NCI-H2029 (cell line): Measurements from ENCODE around the gene INPP5F.

Experiments used
- DNase-seq: peaks from one replicate; lab custom pipeline; 2025; lab: John Stamatoyannopoulos, UW

The INPP5F gene

DNA sequence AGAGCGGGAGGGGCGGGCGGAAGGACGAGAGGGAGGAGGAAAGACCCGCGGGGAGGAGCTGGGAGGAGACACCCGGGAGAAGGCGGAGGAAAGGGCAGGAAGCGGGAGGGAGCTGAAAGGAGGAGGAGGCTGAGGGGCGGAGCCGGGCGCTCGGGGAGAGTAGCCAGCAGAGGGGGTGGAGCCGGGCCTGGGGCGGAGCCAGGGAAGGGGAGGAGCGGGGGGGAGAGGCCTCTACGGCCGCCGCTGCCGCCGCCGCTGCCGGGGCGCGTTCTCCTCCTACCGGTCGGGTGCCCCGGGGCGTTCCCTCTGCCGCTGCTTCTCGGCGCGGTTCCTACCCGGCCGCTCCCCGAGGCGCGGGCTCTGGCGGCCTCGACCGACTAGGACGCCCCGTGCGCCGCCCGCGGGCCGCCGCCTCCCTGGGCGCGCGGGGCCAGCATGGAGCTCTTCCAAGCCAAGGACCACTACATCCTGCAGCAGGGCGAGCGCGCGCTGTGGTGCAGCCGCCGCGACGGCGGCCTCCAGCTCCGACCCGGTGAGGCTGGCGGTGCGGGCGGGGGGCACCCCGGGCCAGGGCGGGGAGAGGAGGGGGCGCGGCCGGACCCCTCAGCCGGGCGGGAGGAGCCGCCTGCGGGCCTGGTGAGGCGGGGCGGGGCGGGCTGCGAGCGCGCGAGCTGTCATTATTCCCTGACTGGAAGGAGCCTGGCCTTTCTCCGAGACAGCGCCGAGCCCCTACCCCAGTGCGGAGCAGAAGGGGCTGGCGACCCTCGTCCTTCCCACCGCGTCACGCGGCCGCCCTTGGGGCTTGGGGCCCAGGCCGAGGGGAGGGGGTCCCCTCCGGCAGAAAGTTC is at the start of gene INPP5F:
Gene INPP5F, plus strand, starts transcription at position 223 of the 848 bp plus-strand sequence. Its CDS starts 213 bp downstream, at position 436.
- DNase-seq, result peak; percentile 89

- DNase-seq, result no peak
Observed at GRCh38 chr10:119677126-119677525, 48.7 kb upstream of the INPP5F start.

GRCh38 chr10:119677904-119678755 is 47.7 kb upstream of the INPP5F start:
- no peak for DNase-seq

DNA sequence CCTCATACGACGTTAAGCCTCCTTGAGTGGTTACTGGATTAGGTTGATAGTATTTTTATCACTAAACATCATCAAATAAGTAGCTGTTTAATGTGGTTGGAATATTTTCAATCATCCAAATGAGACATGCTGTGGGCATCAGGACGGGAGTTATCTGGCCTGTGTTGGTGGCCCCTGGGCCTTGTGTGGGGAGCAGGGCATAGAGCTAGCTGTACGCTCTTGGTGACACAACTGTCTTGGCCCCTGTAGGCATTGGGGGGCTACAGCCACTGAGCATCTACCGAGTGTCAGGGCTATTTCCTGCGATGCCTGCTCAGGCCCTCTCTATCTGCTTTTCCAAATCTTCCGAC is 46.4 kb upstream of the INPP5F start:
- DNase-seq, result no peak

- DNase-seq, result no peak
Observed at GRCh38 chr10:119680050-119680449, 45.8 kb upstream of the INPP5F start.

DNA sequence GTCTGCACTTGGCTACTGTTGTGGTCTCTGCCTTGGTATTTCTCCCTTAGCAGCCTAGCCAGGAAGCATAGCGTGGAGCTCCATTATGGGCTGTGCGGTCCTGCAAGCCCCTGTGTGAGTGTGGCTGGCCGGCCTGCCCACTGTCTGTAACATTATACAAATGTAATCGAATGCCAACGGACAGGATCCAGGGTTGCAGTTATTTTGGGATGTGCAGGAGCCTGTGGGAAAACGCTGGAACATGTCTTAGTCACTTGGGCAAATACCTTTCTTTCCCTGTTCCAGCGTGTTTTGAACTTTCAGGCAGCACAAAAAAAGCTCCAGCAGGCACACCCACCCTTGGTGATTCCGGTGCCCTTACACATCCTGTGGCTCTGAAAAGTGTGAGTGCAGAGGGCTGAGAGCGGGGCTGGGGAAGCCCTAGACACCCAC is 45.2 kb upstream of the INPP5F start:
- DNase-seq, result no peak

- peak; percentile 36 for DNase-seq
Observed at GRCh38 chr10:119686465-119687191, 39.2 kb upstream of the INPP5F start.

- no peak for DNase-seq
Observed at GRCh38 chr10:119687192-119688032, 38.4 kb upstream of the INPP5F start.

GRCh38 chr10:119688033-119688508 is 37.8 kb upstream of the INPP5F start:
- DNase-seq, result no peak

DNA sequence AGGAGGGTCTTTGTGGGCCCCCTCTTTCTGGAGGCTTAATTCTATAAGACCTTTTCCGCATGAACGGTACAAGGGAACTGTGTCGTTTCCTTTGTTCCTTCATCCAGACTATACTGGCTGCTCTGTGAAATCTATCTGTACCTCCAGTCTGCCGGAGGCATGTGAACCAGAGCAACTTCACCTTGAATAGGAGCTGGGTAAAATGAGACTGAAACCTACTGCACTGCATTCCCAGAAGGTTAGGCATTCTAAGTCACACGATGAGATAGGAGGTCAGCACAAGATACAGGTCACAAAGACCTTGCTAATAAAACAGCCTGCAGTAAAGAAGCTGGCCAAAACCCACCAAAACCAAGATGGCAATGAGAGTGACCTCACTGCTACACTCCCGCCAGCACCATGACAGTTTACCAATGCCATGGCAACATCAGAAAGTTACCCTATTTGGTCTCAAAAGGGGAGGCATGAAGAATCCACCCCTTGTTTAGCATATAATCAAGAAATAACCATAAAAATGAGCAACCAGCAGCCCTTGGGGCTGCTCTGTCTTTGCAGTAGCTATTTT is 36.8 kb upstream of the INPP5F start:
- DNase-seq, result no peak

DNA sequence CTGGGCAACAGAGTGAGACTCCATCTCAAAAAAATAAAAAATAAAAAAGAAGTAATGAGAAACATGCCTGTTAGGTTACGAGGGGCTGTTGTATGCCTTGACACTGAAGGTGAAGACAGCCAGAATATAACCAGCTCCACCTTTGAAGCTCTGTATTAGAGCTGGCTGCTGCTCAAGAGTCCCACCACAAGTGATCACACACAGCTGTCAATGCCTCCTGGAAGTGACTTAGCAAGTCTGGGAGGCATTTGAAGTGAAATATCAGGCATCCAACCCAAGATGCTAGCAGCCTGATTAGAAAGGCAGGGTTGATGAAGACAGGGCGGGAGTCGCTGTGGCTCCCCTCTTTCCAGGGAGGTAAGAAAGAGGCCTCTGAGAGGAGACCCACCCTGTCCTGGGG is 34.1 kb upstream of the INPP5F start:
- no peak for DNase-seq

DNA sequence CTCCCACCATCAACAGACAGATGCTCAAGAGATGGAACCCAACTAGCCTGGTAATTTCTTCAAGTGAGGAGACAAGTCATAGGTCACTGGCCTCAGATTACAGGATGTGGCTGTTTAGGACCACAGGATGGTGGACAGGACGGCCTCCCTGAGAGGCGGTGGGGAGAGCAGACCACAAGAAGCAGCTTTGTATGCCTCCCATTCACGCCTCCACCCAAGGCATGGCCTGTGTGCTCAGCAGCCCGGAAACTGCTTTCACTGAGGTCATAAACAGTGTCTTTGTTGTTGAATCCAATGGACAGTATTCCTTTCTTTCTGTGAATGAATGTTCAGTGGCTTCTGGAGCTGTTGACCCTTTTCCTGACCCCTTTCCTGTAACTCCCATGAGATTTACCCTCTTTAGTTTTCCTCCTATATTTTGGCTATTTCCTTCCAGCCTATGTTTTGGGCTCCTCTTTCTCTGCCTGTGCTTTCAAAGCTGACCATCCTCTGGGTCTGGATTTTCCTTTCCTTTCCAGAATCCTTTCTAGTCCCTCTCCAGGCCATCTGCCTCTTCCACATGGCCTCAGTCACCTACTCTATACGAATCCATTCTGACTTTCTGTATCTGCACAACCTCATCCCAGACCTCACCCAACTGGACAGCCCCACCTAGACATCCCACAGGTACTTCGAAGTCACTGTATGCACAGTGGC is 32.4 kb upstream of the INPP5F start:
- no peak for DNase-seq

DNA sequence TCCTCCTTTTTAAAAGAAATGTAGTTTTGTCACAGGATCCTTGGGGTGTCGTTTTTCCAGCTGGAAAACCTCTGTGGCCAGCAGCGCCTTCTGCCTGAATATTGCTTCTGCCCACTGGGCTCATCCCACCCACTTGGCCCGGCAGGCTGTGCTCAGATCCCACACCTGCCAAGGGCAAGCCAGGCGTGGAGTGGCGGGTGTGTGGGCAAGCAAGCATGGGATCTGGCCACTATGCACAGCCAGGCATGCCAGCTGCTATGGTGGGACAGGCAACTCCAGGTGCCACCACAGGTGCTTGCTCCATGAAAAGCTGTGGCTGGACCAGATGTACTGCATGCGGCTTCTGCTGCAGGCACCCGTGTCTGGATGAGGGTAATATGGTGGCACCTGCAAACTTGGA is 31.2 kb upstream of the INPP5F start:
- no peak for DNase-seq

- no peak for DNase-seq
Observed at GRCh38 chr10:119700321-119700954, 25.4 kb upstream of the INPP5F start.

- no peak for DNase-seq
Observed at GRCh38 chr10:119701861-119702260, 24.0 kb upstream of the INPP5F start.

DNA sequence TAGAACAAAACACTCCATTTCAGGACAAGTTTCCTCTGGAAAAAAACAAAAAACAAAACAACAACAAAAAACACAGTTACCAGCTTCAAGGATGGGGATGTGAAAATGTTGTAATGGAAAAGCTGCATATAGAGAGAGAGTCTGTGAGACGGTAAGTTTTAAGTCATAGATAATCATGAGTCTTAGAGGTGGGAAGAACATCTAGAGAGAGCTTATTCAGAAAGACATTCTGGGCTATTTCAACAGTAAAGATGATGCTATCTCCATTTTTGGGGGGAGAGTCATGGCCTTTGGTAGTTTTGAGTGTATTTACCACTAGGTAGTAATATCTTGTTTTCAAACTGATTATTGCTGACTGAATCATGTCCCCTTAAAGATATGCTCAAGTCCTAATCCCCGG is 23.3 kb upstream of the INPP5F start:
- DNase-seq, result no peak

DNA sequence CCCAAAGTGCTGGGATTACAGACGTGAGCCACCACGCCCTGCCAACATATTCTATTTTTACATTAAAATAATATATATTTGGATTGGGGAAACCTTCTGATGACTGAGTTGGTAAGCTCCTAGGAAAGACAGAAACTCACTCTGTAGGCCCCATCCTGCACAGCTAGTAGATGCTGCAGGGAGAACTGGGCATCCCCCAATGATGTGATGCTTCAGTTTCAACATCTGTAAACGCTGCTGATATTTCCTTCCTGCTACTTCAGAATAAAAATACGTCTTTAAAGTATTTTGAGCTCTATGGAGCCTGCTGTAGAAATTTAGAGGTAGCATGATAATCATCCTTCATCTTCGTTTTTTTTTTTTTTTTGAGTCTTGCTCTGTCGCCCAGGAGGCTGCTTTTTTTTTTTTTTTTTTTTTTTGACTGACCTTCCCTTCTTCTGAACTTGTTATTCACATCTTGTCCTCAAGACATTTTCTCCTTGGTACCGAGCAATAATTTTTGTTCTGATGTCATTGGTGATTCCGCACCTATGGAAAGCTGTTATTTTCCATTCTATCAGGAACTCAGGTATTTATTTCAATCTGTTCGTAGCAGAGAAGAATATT is 21.8 kb upstream of the INPP5F start:
- DNase-seq, result no peak

DNA sequence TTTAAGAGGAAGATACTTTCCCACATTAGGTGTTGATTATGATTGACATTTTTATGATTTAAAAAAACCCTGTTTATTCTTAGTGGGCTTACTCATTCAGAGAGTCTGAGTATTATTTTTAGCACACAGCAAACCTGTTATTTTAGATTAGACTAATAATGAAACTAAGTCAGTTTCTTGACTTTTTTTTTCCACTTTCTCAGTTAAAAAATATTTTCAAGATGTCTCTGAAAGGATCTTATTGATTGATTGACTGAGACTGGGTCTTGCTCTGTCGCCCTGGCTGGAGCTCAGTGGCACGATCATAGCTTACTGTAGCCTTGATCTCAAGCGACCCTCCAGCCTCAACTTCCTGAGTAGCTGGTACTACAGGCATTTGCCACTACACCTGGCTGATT is 20.4 kb upstream of the INPP5F start:
- no peak for DNase-seq

DNA sequence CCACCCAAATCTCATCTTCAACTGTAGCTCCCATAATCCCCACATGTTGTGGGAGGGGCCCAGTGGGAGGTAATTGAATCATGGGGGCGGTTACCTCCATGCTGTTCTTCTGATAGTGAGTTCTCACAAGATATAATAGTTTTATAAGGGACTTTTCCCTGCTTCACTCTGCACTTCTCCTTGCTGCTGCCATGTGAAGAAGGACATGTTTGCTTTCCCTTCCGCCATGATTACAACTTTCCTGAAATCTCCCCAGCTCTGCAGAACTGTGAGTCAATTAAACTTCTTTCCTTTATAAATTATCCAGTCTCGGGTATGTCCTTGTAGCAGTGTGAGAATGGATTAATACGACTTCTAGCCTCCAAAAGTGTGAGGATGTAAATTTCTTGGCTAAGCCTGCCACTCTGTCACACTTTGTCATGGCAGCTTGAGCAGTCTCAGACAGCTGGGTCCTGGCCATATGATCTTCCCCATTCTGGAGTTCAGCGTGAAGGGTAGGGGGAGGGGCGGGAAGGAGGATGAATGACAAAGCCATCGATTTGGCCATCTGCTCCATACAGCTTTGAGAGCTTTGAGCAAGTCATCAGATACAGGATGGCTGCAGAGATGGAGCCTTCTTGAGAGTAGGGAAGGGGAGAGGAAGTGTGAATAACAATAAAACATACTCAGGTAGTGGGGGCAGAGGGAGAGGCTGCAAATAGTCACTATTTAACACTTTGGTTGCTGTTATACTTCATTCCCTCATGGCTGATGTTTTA is 19.1 kb upstream of the INPP5F start:
- no peak for DNase-seq
